Skeletal muscle satellite cell (primary cell): Measurements from ENCODE around the gene BET1L.
"Not testable (repeated sequence)": the region's sequence is repeated elsewhere in the genome, so short reads cannot be mapped to it uniquely, and the experiment has no call there.

Experiments
- H3K27me3 ChIP-seq: 2 replicates; pipeline ENCODE4 v1.7.0; 2013; ENCODE audit warnings: low read length; ENCODE audit not compliant: control insufficient read depth, insufficient read depth
- H3K36me3 ChIP-seq: 2 replicates; pipeline ENCODE4 v1.7.0; 2013; ENCODE audit warnings: mild to moderate bottlenecking, control low read depth, low read length; ENCODE audit not compliant: insufficient read depth
- H3K4me1 ChIP-seq: 2 replicates; pipeline ENCODE4 v1.7.0; 2013; ENCODE audit warnings: low read length; ENCODE audit not compliant: control insufficient read depth, insufficient read depth
- H3K4me2 ChIP-seq: 2 replicates; pipeline ENCODE4 v1.7.0; 2013; ENCODE audit warnings: mild to moderate bottlenecking, low read length
- H3K4me3 ChIP-seq: 2 replicates; pipeline ENCODE4 v1.7.0; 2013; ENCODE audit warnings: low read length
- H3K9ac ChIP-seq: 2 replicates; pipeline ENCODE4 v1.7.0; 2013; ENCODE audit warnings: mild to moderate bottlenecking, low read depth, low read length, moderate library complexity
- H3K9me3 ChIP-seq: replicated peaks from 2 replicates; pipeline ENCODE4 v1.7.0; 2013; ENCODE audit warnings: mild to moderate bottlenecking, control low read depth, low read length

Gene BET1L

GRCh38 chr11:200224-201003 is 6.8 kb downstream of the BET1L start:
- Histone ChIP-seq H3K36me3 (peaks cover 32% of the 10 kb centered on the region), H3K9me3 (no peaks in the 10 kb centered on the region), H3K4me3 (no peak overlapping the region), H3K27me3 (no peaks in the 10 kb centered on the region), H3K4me1 (peaks cover 3% of the 10 kb centered on the region), H3K4me2 (no peak overlapping the region), H3K9ac (no peak overlapping the region)

DNA sequence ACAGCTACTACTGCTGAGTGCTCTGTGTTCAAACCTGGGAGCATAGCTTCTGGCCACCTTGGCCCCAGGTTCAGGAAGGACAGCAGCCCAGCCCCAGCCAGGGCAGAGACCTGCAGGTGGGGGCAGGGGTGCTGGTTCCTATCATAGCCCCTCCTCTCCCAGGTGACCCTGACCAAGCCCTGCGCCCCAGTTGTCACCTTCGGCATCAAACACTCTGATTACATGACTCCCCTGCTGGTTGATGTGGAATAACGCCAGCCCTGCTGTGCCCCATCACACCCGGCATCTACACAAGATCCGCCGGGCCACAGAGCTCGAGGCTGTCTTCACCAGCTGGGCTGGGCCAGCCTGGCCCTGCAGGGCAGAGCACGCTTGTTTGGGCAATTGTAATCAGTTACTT is 7.4 kb downstream of the BET1L start:
- H3K9ac ChIP-seq = no peak overlapping the region
- no peak overlapping the region for H3K4me2 ChIP-seq
- no peaks in the 10 kb centered on the region for H3K27me3 ChIP-seq
- peaks cover 26% of the 10 kb centered on the region for H3K36me3 ChIP-seq
- no peaks in the 10 kb centered on the region for H3K9me3 ChIP-seq
- no peak overlapping the region for H3K4me3 ChIP-seq
- H3K4me1 ChIP-seq = no peaks in the 10 kb centered on the region

DNA sequence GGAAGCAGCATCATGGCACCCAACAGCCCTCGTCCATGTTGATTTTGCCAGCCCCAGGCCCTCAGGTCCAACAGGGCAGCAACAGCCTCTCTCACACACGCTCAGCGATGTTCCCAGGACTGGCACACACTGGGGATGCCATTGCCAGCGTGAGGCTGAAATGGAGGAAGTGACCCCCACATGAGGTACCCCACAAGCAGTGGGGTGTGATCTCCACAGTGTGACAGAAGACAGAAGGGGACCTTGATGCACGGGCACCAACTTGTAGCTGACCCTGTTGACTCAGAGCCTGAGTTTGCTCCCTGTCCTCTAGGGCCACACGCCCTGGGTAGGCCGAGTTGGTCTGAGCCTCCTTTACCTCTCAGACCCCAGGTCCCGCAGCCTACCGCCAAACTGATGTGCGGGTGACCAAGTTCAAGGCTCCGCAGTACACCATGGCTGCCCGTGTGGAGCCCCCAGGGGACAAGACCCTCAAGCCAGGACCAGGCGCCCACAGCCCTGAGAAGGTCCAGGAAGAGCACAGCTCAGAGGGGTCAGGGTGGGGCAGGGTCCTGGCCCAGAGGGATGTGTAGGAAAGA is 8.1 kb downstream of the BET1L start:
- Histone ChIP-seq H3K36me3 (peaks cover 19% of the 10 kb centered on the region), H3K9ac (no peak overlapping the region), H3K4me1 (no peaks in the 10 kb centered on the region), H3K9me3 (no peaks in the 10 kb centered on the region), H3K27me3 (no peaks in the 10 kb centered on the region), H3K4me2 (no peak overlapping the region), H3K4me3 (no peak overlapping the region)

DNA sequence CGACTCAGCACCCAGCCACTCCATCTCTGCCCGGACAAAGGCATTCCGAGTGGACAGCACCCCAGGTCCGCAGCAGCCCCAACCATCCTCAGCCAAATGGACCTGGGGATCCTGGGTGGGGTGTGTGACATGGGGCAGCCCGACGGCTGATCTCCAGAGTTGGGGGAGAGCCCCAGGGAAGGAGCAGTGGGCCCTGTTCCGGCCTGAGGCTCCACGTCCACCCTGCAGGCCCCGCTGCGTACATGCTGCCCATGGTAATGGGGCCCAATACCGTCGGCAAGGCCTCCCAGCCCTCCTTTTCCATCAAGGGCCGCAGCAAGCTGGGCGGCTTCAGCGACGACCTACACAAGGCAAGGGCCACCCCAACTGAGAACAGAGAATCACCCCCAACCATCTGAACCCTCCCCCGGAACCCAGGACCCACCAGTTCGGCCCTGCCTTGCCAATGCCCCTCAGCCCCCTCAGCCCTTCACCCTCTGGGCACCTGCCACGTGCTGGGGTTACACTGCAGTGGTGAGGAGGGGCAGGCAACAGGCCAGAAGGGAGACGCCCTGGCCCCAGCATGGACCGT is 8.9 kb downstream of the BET1L start:
- no peaks in the 10 kb centered on the region for H3K9me3 ChIP-seq
- no peak overlapping the region for H3K4me3 ChIP-seq
- H3K36me3 ChIP-seq = peaks cover 11% of the 10 kb centered on the region
- no peak overlapping the region for H3K9ac ChIP-seq
- H3K27me3 ChIP-seq = no peaks in the 10 kb centered on the region
- H3K4me1 ChIP-seq = no peaks in the 10 kb centered on the region
- H3K4me2 ChIP-seq = no peak overlapping the region

DNA sequence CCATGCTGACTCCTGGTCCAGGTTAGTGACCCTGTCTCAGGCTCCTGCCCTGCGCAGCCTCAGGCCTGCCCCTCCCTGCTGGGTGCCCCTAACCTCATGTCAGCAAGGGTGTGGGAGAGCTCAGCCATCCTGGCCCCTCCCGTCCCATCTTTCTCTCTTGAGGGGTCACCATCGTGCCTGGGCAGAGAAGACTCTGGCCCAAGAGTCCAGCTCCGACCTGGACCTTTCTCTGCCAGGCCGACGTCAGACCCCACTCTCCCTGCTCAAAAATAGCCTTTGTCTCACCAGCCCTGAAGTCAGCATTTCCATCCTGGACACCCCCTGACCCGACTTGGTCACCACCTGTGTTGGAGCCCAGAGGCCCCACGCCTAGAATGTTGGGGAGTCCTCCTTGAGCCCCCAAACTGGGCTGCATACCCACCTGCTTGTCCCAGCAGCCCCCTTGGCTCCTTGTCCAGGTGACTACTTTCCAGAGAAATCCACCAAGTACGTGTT is 9.4 kb downstream of the BET1L start:
- no peak overlapping the region for H3K4me3 ChIP-seq
- peaks cover 6% of the 10 kb centered on the region for H3K36me3 ChIP-seq
- H3K4me2 ChIP-seq = no peak overlapping the region
- H3K4me1 ChIP-seq = no peaks in the 10 kb centered on the region
- H3K9me3 ChIP-seq = no peaks in the 10 kb centered on the region
- no peak overlapping the region for H3K9ac ChIP-seq
- H3K27me3 ChIP-seq = no peaks in the 10 kb centered on the region

GRCh38 chr11:196786-197731 is 10.1 kb downstream of the BET1L start:
- Histone ChIP-seq H3K27me3 (no peaks in the 10 kb centered on the region), H3K4me2 (no peak overlapping the region)

DNA sequence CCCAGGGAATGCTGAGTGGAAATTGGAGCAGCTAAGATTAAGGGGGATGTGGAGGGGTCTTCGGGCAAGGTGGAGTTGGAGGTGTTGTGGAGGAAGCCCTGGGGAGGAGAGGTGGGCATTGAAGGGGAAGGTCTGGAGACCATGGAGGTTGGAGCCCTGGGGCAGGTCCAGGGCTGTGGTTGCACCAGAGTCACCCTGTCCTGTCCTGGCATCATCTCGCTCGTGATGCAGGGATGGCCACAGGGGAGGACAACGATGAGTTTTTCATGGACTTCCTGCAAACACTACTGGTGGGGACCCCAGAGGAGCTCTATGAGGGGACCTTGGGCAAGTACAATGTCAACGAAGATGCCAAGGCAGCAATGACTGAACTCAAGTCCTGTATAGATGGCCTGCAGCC is 13.7 kb downstream of the BET1L start:
- not testable (repeated sequence) for H3K27me3 ChIP-seq, H3K4me1 ChIP-seq, H3K36me3 ChIP-seq, H3K4me3 ChIP-seq, H3K4me2 ChIP-seq, H3K9me3 ChIP-seq, H3K9ac ChIP-seq

More at GRCh38 chr11:196786-197731, 10.1 kb downstream of the BET1L start:
- no peak overlapping the region for H3K9ac ChIP-seq
- peaks cover 4% of the 10 kb centered on the region for H3K36me3 ChIP-seq
- H3K4me1 ChIP-seq = no peaks in the 10 kb centered on the region
- H3K9me3 ChIP-seq = no peaks in the 10 kb centered on the region
- no peak overlapping the region for H3K4me3 ChIP-seq

DNA sequence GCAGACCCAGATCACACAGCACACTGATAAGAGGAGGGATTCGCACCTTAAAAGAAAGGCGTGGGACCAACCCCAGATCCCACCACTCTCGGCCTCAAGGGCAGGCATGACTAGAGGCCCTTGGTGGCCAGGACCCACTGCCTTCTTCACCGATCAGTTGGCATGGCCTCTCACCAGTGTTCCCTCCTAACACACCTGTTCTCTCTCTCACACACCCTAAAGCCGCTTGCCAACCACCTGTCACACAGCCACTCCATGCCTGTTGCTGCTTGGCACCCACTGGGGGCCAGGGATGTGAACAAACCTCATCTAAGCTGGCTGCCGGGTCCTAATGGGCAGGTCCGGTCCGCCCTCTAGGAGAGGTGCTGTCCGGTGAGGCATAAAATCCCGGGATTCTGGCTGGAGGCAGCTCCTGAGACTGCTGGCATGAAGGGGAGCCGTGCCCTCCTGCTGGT is 14.5 kb downstream of the BET1L start, which contains the start of gene SCGB1C1:
Gene SCGB1C1 (plus strand): TSS at position 405 of the 455 bp plus-strand sequence. CDS start 22 bp downstream, at position 427.
- not testable (repeated sequence) for H3K36me3 ChIP-seq, H3K4me3 ChIP-seq, H3K9ac ChIP-seq

DNA sequence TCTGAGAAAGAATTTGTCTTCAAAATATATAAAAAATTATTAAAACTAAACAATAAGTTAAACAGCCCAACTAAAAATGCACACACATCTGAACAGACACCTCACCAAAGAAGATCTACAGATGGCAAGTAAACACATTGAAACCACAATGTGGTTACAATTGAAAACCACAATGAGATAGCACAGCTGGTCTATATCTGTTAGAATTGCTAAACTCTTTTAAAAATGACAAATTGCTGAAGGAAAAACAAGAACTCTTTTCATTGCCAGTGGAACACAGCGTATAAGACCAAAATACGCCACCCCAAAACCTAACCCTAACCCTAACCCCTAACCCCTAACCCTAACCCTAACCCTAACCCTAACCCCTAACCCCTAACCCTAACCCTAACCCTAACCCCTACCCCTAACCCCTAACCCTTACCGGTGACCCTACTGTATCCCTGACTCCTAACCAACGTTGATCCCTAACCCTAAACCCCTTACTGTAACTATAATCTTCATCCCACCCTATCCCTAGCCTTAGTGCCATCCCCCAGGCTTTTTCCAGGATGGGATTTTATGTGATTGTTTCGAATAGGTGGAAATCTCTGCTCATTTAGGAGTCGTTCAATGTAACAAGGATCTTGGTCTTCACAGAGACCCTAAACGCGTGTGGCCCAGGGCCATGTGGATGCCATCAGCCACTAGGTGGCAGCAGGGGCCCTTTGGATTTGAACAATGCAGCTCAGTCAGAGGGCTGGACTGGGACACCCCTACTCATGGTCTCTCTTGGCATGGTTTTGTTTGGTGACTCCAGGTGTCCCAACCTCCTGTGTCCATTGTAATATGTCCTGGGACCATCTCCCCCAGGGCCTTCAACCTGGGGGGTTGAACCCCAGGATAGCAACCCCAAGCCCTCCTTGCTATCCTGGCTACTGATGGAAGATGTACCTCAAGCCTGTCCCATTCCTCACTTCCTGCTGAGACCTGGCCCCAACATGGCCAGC is 15.4 kb downstream of the BET1L start:
- H3K4me2 ChIP-seq = not testable (repeated sequence)

More for the DNA sequence above, 14.5 kb downstream of the BET1L start, which contains the start of gene SCGB1C1:
- not testable (repeated sequence) for H3K9me3 ChIP-seq, H3K27me3 ChIP-seq, H3K4me1 ChIP-seq, H3K4me2 ChIP-seq

GRCh38 chr11:190546-190945 is 16.7 kb downstream of the BET1L start:
- H3K27me3 ChIP-seq, H3K36me3 ChIP-seq: not testable (repeated sequence)

More for the DNA sequence above, 15.4 kb downstream of the BET1L start:
- not testable (repeated sequence) for H3K9me3 ChIP-seq, H3K27me3 ChIP-seq, H3K4me1 ChIP-seq, H3K36me3 ChIP-seq, H3K4me3 ChIP-seq, H3K9ac ChIP-seq

More at GRCh38 chr11:190546-190945, 16.7 kb downstream of the BET1L start:
- H3K4me1 ChIP-seq, H3K4me3 ChIP-seq, H3K9ac ChIP-seq, H3K4me2 ChIP-seq, H3K9me3 ChIP-seq: not testable (repeated sequence)
